Measurements from ENCODE around the gene RBM19. TPM values are rescaled to one million over a fixed set of nuclear protein-coding genes. Genes with fewer than 3 reads are reported as not detected.

RBM19 gene
- total and polyA plus RNA-seq, 2 donors (not counting 3 experiments of a cell fraction or from before 2014, with no cell fraction given): 13.2 to 34.4 TPM

DNA sequence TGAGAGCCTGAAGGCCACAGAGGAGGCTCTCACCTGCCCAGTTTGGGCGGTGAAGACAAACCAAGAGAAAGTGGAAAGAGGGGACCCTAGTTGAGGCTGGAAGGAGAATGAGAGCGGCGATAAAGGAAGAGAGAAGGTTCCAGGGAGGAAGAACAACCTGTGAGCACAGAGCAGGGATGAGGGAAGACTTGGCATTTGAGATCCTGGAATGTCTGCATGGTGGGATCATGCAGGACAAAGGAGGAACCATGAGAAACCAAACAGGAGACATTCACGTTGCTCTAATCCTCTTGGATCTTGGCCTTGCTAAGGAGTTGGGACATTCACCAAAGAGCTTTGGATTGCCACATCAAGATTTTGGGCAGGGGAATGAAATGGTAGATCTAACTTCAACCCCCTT, 22.9 kb upstream of the RBM19 start:
- Histone ChIP-seq H3K27ac (ENCODE audit: insufficient read depth, low read depth, low read length) (no peak overlapping the region), H3K9me1 (replicated peaks; ENCODE audit: control insufficient read depth, extremely low read depth, insufficient read depth, low read length) (no peaks in the 10 kb centered on the region), H2AFZ (ENCODE audit: low read depth, low read length) (no peak overlapping the region), H3K4me1 (ENCODE audit: control insufficient read depth, extremely low read depth, insufficient read depth, low read length) (no peaks in the 10 kb centered on the region), H3K9me3 (replicated peaks; ENCODE audit: control insufficient read depth, insufficient read depth, low read length) (no peaks in the 10 kb centered on the region), H4K20me1 (replicated peaks; ENCODE audit: control insufficient read depth, extremely low read depth, insufficient read depth, low read length) (no peaks in the 10 kb centered on the region), H3K4me2 (ENCODE audit: insufficient read depth, low read length) (no peak overlapping the region), H3K27me3 (ENCODE audit: control insufficient read depth in 2 of 2, insufficient read depth in 2 of 2, low read length in 2 of 2) (no peaks in the 10 kb centered on the region), H3K4me3 (replicated peaks in 1 of 3; ENCODE audit: insufficient read depth in 1 of 3, low read depth in 1 of 3, low read length in 3 of 3) (no peak overlapping the region), H3K79me2 (ENCODE audit: control insufficient read depth, insufficient read depth, low read length) (no peaks in the 10 kb centered on the region), H3K9ac (replicated peaks; ENCODE audit: extremely low read depth, insufficient read depth, low read length) (no peak overlapping the region), H3K36me3 (ENCODE audit: control insufficient read depth in 2 of 2, extremely low read depth in 1 of 2, insufficient read depth in 2 of 2, low read length in 2 of 2) (no peaks in the 10 kb centered on the region)
- TF ChIP-seq POLR2AphosphoS5 (IDR thresholded peaks at IDR 0.05; ENCODE audit: insufficient read depth, low read depth, low read length): no peak
- no peak for TF ChIP-seq GATA2 (IDR thresholded peaks at IDR 0.05; ENCODE audit: insufficient read depth, insufficient read length, low read depth, low read length)
- no peak for TF ChIP-seq POLR2A (IDR thresholded peaks at IDR 0.05; ENCODE audit: low read depth, low read length)
- TF ChIP-seq MYC (IDR thresholded peaks at IDR 0.05; ENCODE audit: low read depth, low read length): no peak
- TF ChIP-seq FOS (IDR thresholded peaks at IDR 0.05; ENCODE audit: borderline replicate concordance, insufficient read depth, low read length): no peak
- TF ChIP-seq, protein P1, sequence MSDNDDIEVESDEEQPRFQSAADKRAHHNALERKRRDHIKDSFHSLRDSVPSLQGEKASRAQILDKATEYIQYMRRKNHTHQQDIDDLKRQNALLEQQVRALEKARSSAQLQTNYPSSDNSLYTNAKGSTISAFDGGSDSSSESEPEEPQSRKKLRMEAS (IDR thresholded peaks at IDR 0.05; ENCODE audit: insufficient read depth, insufficient read length): no peak
- dilution Hi-C loops (cut with MboI; ENCODE audit: extremely low pct_ligation_motif_present, low sequenced_read_pairs): no loop called here
- DNase-seq (ENCODE audit: low read depth, low spot score) (no peak), FAIRE-seq (no peak)
- ChIA-PET CTCF (interaction anchor here (1.1 kb wide), 1 partner anchor 520 kb away, joined by 3 read pairs; no protein-coding TSS in a partner anchor), POLR2A (no interaction called here)
- intact Hi-C loops (cut with micrococcal nuclease): no loop called here
- no TSS peak for BruUV-seq (replicated peaks)

DNA sequence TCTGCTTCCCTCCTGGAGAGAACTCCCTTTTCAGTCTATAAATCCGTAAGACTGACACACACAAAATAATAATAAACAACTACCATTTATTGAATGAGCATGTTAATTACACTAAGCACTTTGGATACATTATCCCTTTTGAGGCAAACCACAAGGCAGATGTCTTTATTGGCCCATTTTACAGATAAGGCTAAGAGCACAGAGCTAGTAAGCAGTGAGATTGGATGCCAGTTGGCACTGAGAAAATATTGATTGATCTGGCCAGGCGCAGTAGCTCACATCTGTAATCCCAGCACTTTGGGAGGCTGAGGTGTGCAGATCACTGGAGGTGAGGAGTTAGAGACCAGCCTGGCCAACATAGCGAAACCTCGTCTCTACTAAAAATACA, 21.9 kb upstream of the RBM19 start:
- BruUV-seq (replicated peaks): no TSS peak
- CTCF ChIA-PET: interaction anchor here (1.1 kb wide), 1 partner anchor 521 kb away, joined by 3 read pairs; no protein-coding TSS in a partner anchor

More for the DNA sequence above, 21.9 kb upstream of the RBM19 start:
- DNase-seq (ENCODE audit: low read depth, low spot score) (no peak), FAIRE-seq (no peak)
- no peak overlapping the region for H2AFZ ChIP-seq (ENCODE audit: low read depth, low read length)
- no peaks in the 10 kb centered on the region for H3K9me1 ChIP-seq (replicated peaks; ENCODE audit: control insufficient read depth, extremely low read depth, insufficient read depth, low read length)
- H4K20me1 ChIP-seq (replicated peaks; ENCODE audit: control insufficient read depth, extremely low read depth, insufficient read depth, low read length): no peaks in the 10 kb centered on the region
- no peak overlapping the region for H3K4me2 ChIP-seq (ENCODE audit: insufficient read depth, low read length)
- POLR2A ChIA-PET: no interaction called here
- no peak overlapping the region for H3K9ac ChIP-seq (replicated peaks; ENCODE audit: extremely low read depth, insufficient read depth, low read length)
- intact Hi-C loops (cut with micrococcal nuclease) (no loop called here), dilution Hi-C loops (cut with MboI; ENCODE audit: extremely low pct_ligation_motif_present, low sequenced_read_pairs) (no loop called here)
- H3K27ac ChIP-seq (ENCODE audit: insufficient read depth, low read depth, low read length): no peak overlapping the region
- TF ChIP-seq POLR2AphosphoS5 (IDR thresholded peaks at IDR 0.05; ENCODE audit: insufficient read depth, low read depth, low read length) (no peak), MYC (IDR thresholded peaks at IDR 0.05; ENCODE audit: low read depth, low read length) (no peak), POLR2A (IDR thresholded peaks at IDR 0.05; ENCODE audit: low read depth, low read length) (no peak), FOS (IDR thresholded peaks at IDR 0.05; ENCODE audit: borderline replicate concordance, insufficient read depth, low read length) (no peak), EZH2 (IDR thresholded peaks at IDR 0.05; ENCODE audit: borderline replicate concordance, low read depth, low read length, severe bottlenecking) (no peak), GATA2 (IDR thresholded peaks at IDR 0.05; ENCODE audit: insufficient read depth, insufficient read length, low read depth, low read length) (no peak), JUN (IDR thresholded peaks at IDR 0.05; ENCODE audit: borderline replicate concordance, insufficient read depth, insufficient read length, low read depth) (no peak)
- TF ChIP-seq, protein P1 (IDR thresholded peaks at IDR 0.05; ENCODE audit: insufficient read depth, insufficient read length): no peak
- TF ChIP-seq, protein P2, sequence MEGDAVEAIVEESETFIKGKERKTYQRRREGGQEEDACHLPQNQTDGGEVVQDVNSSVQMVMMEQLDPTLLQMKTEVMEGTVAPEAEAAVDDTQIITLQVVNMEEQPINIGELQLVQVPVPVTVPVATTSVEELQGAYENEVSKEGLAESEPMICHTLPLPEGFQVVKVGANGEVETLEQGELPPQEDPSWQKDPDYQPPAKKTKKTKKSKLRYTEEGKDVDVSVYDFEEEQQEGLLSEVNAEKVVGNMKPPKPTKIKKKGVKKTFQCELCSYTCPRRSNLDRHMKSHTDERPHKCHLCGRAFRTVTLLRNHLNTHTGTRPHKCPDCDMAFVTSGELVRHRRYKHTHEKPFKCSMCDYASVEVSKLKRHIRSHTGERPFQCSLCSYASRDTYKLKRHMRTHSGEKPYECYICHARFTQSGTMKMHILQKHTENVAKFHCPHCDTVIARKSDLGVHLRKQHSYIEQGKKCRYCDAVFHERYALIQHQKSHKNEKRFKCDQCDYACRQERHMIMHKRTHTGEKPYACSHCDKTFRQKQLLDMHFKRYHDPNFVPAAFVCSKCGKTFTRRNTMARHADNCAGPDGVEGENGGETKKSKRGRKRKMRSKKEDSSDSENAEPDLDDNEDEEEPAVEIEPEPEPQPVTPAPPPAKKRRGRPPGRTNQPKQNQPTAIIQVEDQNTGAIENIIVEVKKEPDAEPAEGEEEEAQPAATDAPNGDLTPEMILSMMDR (IDR thresholded peaks at IDR 0.05; ENCODE audit: extremely low read depth in 1 of 2, insufficient read depth in 1 of 2, low read depth in 1 of 2, low read length in 2 of 2): no peak
- H3K36me3 ChIP-seq (ENCODE audit: control insufficient read depth in 2 of 2, extremely low read depth in 1 of 2, insufficient read depth in 2 of 2, low read length in 2 of 2): no peaks in the 10 kb centered on the region
- no peaks in the 10 kb centered on the region for H3K79me2 ChIP-seq (ENCODE audit: control insufficient read depth, insufficient read depth, low read length)
- H3K4me1 ChIP-seq (ENCODE audit: control insufficient read depth, extremely low read depth, insufficient read depth, low read length): no peaks in the 10 kb centered on the region
- no peaks in the 10 kb centered on the region for H3K9me3 ChIP-seq (replicated peaks; ENCODE audit: control insufficient read depth, insufficient read depth, low read length)
- H3K4me3 ChIP-seq (replicated peaks in 1 of 3; ENCODE audit: insufficient read depth in 1 of 3, low read depth in 1 of 3, low read length in 3 of 3): no peak overlapping the region
- no peaks in the 10 kb centered on the region for H3K27me3 ChIP-seq (ENCODE audit: control insufficient read depth in 2 of 2, insufficient read depth in 2 of 2, low read length in 2 of 2)

Data from endothelial cell of umbilical vein (primary cell).